HG03460 (cell line): ENCODE data around the gene SPIRE1.
"Not testable (repeated sequence)": the region's sequence is repeated elsewhere in the genome, so short reads cannot be mapped to it uniquely, and the experiment has no call there.

Source experiments
- ATAC-seq: cut with Tn5 transposase; IDR thresholded peaks from one replicate; pipeline ENCODE4 v1.9.1; 2021; ENCODE audit not compliant: unreplicated experiment

Gene SPIRE1

DNA sequence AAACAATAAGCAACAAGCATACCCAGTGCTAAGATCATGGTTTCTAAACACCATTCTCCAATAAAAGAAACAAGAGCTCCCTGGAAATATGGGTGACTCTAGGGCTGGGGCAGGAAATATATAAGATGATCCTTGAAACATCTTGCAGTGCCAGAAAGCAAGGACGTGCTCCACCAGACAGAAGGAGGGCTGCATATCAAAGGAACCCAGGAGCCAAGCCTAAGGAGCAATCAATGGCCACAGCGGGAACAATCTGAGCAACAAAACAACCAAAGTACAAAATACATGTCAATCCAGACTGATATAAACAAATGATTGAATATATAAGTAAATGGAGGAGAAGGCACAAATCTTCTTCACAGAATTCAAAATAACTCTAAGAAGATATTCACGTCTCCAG is 10.1 kb downstream of the SPIRE1 start:
- ATAC-seq: no peak

DNA sequence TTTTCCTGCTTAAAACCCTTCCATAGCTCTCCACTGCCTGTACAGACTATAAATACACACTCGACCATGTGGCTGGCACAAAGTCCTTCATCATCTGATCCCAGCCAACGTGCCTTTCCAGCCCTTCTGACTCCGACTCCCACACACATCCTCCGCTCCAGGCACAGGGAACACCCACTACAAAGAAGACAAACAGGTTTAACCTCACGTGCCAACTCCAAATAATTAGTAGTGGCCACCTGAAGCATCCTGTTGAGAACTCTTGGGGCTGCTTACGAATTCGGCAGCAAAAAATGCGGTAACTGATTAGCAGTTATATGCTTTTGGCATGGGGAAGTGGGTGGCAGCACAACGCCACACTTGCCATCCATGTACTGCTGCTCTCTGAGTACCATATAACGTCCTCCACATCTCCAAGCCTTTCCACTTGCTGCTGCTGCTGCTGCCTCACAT is 12.1 kb downstream of the SPIRE1 start:
- ATAC-seq: no peak

DNA sequence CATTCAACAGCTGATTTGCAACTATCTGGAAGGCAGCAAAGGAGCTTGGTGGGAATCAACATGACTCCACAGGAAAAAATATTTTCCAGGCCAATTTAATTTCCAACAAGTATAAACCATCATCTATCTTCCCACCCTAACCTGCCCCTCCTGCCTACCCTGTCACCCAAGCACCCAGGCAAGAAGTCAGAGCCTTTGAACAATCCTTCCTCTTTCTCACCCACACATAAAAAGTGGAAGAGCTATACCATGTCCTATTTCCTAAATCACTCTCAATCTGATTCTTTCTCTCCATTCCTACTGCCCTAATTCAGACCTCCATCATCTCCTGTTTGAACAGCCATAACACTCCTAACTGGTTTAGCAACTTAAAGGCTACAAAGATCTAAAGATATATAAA is 12.7 kb downstream of the SPIRE1 start:
- ATAC-seq: no peak

DNA sequence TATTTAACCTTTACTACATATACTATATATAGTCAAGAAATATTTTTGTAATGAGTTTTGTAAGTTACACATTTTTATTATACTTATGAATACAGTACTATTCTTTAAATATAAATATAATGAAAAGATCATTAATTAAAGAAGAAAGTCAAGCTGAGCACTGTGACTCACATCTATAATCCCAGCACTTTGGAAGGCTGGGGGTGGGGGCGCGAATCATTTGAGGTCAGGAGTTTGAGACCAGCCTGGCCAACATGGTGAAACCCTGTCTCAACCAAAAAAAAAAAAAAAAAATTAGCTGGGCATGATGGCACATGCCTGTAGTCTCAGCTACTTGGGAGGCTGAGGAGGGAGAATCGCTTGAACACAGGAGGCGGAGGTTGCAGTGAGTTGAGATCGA is 14.2 kb downstream of the SPIRE1 start:
- ATAC-seq: not testable (repeated sequence)

DNA sequence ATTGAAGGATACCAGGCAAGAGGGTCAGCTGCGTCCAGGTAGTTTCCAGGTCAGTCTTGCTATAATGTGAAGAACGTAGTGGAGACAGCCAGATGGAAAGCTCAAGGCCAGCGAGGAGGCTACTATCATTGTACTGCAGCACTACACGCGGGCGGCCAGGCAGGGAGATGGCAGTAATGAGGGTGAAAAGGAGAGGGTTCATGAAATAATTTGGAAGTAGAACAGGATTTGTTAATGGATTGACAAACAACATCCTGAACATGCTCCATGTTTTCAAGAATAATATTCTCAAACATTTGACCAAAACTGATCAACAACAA is 17.1 kb downstream of the SPIRE1 start:
- ATAC-seq: no peak

DNA sequence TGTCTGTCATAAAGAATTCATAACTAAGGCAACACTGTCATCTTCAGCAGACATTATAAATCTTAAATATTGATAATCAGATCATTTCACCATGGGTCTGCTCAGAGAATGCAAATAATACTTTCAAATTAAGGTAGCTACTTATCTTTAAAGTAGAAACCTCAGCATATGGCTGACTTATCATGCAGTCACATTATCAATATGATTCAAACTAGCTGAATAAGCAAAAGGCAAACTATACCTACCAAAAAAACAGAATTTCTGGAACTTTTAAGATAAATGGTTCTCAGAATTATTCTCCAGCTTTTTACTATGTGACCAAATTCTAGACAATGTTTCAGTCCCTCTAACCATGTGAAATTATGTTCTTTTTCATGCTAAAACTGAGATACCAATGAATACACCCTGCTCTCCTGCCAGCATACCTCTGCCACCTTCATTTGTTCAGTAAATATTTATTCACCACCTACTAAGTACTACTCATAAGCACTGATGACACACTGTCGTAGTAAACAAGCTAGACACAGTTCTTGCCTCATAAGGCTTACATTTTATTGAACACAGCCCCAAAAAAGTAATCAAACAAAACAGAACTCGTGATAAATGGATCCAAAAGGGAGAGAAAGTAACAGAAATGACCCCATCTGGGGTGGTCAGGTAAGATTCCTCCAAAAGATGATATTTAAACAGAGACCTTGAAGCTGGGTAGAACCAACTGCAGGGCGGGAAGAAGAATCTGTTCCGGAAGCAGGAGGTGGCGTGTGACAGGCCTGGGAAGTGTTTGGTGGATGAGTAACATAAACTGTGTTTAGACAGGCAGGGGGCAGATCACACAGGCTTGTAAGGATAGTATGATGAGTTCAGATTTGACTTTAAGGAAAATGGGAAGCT is 17.7 kb downstream of the SPIRE1 start:
- no peak for ATAC-seq

DNA sequence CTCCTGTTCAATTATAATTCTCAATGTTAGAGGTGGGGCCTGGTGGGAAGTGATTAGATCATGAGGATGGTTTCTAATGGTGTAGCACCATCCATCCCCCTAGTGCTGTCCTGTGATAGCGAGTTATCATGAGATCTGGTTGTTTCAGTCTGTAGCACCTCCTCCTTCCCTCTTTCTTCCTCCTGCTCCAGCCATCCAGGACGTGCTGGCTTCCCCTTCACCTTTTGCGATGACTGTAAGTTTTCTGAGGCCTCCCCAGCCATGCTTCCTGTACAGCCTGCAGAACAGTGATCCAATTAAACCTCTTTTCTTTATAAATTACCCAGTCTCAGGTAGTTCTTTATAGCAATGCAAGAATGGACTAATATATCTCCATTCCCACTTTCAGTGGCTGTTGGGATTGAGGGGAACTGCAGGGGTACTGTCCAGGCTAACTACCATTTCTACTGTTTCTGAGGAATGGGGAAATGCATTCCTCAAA is 19.2 kb downstream of the SPIRE1 start:
- ATAC-seq: no peak

DNA sequence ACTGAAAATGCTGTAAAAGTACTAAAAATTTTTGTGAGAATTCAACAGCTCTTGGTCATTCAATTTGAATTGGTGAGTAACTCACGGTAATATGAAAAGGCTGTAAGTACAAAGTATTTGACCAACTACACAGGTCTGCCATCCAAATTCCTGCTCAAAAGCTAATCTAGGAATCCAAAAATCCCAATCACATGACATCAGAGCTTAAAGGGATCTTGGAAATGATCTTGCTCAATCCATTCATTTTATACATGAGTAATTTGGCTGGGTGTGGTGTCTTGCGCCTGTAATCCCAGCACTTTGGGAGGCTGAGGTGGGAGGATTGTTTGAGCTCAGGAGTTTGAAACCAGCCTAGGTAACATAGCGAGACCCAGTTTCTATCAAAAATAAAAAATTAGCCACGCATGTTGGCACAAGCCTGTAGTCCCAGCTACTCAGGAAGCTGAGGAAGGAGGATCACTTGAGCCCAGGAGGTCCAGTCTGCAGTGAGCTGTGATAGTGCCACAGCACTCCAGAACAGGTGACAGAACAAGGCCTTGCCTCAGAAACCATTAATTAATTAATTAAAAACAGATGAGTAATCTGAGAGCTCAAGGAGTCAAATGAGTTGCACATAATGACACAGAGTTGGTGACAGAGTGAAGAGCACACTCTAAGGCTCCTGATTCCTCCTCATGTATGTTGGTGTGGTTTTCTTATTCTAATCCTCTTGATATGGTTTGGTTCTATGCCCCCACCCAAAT is 19.8 kb downstream of the SPIRE1 start:
- ATAC-seq: no peak

DNA sequence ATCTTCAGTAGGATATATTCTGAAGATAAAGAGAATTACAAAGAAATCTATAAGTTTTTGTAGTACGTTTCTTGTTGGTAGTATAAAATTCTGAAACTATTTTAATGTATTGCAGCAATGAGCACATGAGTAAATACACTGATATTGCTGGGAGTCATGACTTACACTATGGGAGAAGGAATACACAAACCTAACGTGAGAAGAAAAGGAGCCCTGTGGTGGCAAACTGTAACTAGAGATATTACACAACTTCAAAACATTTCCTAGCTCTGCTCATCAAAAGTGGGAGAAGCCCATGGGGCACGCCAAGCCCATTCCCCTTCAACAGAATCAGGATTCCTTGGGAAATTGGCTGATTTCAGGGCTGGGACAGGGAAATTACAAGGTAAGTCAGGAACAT is 20.5 kb downstream of the SPIRE1 start:
- no peak for ATAC-seq

DNA sequence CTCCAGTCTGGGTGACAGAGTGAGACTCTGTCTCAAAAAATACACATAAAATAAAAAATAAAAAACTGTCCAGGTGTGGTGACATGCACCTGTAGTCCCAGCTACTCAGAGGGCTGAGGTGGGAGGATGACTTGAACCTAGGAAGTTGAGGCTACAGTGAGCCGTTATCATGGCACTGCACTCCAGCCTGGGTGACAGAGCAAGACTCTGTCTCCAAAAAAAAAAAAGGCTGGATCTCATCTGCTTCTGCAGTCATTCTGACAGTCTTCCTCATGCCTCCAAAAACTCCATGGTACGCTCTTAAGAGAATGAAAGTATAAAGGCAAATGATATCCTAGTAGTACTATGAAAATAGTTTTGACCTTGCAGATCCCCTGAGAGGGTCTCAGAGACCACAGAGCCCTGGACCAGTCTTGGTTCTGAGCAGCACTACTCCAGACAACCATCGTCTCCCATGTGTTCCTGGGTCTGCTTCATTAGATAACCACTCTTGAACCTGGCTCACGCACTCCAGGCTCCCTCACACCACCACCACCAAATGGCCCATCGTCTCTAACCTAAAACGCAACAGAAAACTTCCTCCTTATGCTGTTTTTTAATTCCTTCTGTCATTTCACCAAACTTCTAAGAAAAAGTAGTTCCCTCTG is 26.0 kb downstream of the SPIRE1 start:
- no peak for ATAC-seq

DNA sequence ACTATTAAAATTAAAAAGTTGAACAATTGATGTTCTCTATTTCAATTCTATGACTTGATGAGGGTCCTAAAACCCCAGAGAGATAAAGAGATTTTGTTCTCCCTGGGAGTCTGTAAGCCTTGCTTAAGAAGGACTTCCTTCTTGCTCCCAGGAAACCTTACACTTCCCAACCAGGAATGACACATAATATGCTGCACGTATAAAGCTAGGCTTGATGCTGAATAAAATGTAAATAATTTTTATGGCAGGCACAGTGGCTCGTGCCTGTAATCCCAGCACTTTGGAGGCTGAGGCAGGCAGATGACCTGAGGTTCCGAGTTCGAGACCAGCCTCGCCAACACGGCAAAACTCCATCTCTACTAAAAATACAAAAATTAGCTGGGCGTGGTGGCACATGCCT is 27.8 kb downstream of the SPIRE1 start:
- no peak for ATAC-seq

DNA sequence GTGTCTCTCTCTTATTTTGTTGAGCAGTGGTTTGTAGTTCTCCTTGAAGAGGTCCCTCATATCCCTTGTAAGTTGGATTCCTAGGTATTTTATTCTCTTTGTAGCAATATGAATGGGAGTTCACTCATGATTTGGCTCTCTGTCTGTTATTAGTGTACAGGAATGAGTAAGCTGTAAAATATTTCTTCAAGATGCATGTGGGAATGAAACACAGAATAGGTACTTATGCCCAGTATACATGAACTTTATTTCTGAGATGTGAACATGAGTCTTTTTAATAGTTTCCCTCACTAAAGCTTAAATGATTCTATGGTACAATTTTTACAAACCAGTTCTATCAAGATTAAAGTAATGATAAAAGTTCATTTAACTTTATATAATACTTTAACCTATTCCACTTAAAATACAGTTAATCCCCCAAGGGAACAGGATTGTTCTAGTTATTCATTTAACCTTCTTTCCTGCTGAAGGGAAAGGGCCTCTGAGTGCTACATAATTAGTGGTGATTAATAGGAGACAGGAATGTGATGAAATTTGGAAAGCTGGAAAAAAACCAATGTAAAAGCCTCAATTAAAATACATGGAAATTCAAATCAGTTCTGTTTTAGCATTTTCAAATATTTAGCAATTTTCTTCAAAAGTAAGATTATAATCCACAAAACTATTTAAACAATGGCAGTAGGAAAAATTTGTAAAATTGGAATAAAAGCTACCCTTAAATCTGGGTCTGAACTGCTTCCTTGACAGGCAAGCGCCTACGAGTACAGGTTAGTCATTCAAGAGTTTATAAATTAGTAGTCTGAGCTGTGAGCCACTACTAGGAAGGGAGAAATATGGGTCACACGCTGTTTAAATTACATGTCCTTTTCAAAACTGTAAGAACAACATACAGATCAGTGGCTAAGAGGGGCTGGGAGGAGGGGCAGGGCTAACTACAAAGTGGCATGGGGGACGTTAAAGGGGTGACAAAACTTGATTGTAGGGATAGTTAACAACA is 28.9 kb downstream of the SPIRE1 start:
- no peak for ATAC-seq

DNA sequence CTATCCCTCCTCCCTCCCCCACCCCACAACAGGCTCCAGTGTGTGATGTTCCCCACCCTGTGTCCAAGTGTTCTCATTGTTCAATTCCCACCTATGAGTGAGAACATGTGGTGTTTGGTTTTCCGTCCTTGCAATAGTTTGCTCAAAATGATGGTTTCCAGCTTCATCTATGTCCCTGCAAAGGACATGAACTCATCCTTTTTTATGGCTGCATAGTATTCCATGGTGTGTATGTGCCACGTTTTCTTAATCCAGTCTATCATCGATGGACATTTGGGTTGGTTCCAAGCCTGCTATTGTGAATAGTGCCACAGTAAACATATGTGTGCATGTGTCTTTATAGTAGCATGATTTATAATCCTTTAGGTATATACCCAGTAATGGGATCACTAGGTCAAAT is 30.7 kb downstream of the SPIRE1 start:
- not testable (repeated sequence) for ATAC-seq

DNA sequence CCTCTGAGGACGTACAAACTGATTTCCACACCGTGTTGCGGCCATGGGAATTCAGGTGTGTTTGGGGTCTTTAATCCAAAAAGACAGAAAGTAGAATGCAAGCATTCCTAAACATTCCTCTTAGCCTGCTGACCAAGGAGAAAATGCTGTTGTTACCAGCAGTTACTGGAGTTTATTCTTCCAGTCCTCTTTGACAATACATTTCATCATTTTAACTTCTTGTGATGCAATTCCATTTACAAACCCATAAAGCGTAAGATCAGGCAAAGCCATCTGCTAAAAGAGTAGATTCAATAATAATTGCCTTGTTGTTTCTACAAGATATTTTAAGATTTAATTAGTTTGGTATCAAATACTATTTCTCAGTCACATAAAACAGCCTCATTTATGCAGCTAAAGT is 32.7 kb downstream of the SPIRE1 start:
- no peak for ATAC-seq

DNA sequence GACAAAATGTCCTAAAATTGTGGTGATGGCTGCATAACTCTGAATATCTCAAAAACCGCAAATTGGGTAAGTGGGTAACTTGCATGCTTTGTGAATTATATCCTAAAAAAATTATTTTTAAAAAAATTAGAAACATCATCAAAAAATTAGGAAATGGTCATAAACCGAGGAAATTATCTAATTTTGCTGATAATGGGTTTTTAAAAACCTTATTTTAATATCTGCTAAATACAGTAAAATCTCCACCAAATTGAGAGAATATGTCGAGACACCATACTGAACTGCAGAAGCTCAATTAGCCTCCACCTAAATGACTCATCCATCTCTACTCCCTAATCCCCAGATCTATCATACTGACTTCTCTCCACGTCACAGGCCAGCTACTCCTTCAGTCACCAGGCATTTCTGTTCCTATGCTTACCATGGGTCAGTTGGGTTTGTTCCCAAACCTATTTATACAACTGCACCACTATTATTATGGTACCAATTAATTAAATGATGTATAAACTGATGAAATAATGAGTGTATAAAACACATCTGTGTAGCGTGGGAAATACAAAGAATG is 36.1 kb downstream of the SPIRE1 start:
- ATAC-seq: no peak

DNA sequence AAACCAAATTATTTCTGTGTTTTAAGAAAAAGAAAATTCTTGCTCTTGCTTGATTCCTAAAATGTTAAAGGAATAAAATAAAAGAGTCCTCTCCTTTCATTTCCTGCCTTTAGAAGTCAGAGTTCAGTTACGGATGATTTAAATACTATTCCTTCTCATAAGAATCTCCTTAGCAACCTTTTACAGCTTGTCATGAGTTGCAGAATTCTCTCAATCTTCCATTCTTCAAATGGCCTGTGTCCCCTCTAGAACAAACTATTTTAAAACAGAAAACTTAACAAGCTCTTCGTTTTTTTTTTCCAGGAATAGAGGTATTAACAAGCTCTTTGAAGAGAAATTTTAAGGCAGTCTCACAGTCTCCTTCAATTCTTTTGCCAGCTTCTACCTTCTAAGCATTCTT is 42.2 kb downstream of the SPIRE1 start:
- ATAC-seq: no peak

DNA sequence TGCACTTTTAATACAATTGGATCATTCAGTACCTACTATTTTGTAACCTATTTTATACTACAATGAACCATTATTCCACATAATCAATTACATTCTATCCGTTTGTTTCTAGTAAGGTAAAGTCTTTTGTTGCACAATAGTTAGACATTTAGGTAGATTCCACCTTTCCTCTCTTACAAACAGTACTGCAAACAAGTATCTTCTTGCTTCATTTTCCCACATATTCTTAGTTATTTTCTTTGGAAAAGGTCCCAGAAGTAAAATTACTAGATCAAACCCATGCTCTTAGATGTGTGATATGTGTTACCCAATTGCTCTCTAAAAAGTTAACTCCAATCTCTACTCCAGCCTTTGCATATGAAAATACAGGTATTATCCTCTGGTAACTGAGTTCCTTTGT is 49.6 kb downstream of the SPIRE1 start:
- ATAC-seq: no peak

DNA sequence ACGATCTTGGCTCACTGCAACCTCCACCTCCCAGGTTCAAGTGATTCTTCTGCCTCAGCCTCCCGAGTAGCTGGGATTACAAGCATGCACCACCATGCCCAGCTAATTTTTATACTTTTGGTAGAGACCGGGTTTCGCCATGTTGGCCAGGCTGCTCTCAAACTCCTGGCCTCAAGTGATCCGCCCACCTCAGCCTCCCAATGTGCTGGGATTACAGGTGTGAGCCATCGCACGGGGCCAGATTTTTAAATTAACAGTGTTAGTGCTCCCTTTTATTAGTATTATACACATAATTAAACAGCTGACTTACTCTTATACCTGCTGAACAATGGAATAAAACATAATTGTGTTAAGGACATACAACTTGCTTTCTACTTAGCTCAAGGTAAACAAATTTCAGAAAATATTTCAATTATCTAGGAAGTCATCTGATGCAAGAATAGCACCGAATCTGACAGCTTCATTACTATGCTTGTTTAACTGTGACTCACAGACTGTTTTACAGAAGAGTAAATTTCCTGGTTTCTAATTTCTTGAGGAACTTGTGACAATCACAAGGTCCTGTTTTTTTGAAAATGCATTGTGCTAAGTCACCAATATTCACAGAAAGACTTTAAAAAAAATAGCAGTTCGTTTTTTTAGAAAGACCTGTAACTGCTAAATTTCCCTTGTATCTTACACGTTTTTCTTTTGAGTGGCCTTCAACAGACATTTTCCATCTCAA is 51.2 kb downstream of the SPIRE1 start:
- ATAC-seq: no peak

DNA sequence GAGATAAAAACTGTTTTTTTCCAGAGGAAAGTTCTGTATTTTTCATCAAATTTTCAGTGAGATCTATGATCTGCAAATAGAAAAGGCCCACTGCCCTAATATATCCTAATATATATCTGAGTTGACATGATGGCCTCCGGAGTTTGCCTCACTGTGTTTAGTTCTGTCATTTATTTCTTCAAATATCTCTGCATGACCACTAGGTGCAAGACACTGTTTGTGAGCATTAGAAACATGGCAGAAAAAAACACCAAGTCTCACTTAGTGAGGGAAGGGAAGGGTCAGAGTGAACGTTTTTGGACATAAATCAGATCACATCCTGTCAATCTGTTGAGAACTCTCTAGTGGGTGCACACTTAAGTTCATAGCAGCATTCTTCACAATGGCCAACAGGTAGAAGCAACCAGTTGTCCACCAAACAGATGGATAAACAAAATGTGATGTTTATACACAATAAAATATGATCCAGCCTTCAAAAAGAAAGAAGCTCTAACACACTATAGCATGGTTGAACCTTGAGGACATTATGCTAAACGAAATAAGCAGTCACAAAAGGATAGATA is 53.4 kb downstream of the SPIRE1 start:
- ATAC-seq: no peak
